Omental fat pad (tissue), 4 donors: ENCODE data around the gene LIMK2. TPM values are rescaled to one million over a fixed set of nuclear protein-coding genes. Genes with fewer than 3 reads are reported as not detected.
"Not testable (repeated sequence)": the region's sequence is repeated elsewhere in the genome, so short reads cannot be mapped to it uniquely, and the experiment has no call there.

ENCODE experiments used
- ATAC-seq: fragments of 150-250 bp; one replicate; pipeline ENCODE4 v1.9.1; 2016; ENCODE audit warnings: mild to moderate bottlenecking, moderate library complexity; ENCODE audit not compliant: low FRiP score
- DNase-seq: peaks from one replicate; pipeline ENCODE4 v3.0.0-alpha.2; 2019; ENCODE audit warnings: low spot score
- total RNA-seq, 4 donors: library from RNA; depleted of rRNA; stranded (reverse); fragments of >200 nt; gene quantifications; one replicate each; pipeline ENCODE4 v1.1.0, GENCODE V29; 2016
- TF ChIP-seq, protein P1 (sequence below), 3 donors: fragments of 450-650 bp; IDR thresholded peaks; one replicate each; pipeline ENCODE4 v1.5.1; 2016 to 2017; ENCODE audit warnings: antibody characterized with exemption in 3 of 3, mild to moderate bottlenecking in 3 of 3, moderate library complexity in 2 of 3

Gene LIMK2
- total RNA-seq, result 10 to 100 TPM; 32.0 to 66.2 (median 40.7) TPM

GRCh38 chr22:31211862-31212730 is at the start of gene LIMK2:
LIMK2 (plus strand) TSS chr22:31212298; CDS start chr22:31212409, 111 bp downstream.
- peak; percentile 94 for DNase-seq
- TF ChIP-seq, protein P1, sequence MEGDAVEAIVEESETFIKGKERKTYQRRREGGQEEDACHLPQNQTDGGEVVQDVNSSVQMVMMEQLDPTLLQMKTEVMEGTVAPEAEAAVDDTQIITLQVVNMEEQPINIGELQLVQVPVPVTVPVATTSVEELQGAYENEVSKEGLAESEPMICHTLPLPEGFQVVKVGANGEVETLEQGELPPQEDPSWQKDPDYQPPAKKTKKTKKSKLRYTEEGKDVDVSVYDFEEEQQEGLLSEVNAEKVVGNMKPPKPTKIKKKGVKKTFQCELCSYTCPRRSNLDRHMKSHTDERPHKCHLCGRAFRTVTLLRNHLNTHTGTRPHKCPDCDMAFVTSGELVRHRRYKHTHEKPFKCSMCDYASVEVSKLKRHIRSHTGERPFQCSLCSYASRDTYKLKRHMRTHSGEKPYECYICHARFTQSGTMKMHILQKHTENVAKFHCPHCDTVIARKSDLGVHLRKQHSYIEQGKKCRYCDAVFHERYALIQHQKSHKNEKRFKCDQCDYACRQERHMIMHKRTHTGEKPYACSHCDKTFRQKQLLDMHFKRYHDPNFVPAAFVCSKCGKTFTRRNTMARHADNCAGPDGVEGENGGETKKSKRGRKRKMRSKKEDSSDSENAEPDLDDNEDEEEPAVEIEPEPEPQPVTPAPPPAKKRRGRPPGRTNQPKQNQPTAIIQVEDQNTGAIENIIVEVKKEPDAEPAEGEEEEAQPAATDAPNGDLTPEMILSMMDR (IDR thresholded peaks at IDR 0.05), result peak in 1 of 3 donors; percentile 39
- peak; percentile 96 for ATAC-seq

DNA sequence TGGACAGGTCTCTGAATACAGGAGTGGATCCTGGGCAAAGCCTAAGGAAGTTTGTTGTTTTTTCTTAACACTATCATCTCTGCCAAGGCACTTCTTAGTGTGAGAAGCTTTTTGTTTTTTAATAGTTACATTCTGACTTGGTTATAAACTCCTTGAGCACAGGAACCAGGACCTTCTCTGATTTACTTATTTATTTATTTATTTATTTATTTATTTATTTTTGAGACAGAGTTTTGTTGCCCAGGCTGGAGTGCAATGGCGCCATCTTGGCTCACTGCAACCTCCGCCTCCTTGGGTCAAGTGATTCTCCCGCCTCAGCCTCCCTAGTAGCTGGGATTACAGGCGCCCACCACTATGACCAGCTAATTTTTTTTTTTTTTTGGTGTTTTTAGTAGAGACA is 41.1 kb upstream of the LIMK2 start:
- no peak for ATAC-seq
- no peak for DNase-seq
- TF ChIP-seq, protein P1 (IDR thresholded peaks at IDR 0.05), result no peak

GRCh38 chr22:31171734-31172133 is 40.4 kb upstream of the LIMK2 start:
- not testable (repeated sequence) for DNase-seq, ATAC-seq

DNA sequence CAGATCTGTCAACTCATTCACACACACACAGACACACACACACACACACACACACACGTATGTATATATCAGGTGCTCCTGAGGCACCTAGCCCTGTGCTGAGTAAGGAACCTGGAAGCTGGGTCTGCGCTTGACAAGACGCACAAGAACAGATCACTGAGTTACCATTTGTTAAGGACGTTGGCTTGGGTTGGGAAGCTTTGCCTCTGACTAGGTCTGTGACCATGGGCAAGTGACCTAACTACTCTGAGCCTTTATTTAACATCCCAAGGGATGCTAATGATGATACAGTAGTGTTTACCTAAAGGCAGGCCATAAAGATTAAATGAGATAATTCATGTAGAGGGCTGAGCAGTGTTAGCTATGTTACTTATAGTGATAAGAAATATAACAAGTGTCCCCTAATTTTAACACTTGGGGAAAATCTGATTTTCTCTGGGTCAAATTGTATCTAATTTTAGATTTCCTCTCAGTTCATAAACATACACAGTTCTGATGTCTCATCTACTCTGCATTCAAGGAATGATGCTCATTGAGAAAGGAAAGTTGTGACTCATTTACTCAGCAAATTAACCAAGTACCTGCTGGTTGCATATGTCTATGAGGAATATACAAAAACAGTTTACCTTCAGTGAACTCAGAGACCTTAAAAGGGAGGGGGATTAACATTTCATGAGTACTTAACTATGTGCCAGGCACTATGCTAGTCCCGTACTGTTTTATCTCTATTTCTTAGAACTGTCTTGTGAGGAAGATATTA is 38.5 kb upstream of the LIMK2 start:
- TF ChIP-seq, protein P1 (IDR thresholded peaks at IDR 0.05), result no peak
- peak; percentile 71 for ATAC-seq
- no peak for DNase-seq

DNA sequence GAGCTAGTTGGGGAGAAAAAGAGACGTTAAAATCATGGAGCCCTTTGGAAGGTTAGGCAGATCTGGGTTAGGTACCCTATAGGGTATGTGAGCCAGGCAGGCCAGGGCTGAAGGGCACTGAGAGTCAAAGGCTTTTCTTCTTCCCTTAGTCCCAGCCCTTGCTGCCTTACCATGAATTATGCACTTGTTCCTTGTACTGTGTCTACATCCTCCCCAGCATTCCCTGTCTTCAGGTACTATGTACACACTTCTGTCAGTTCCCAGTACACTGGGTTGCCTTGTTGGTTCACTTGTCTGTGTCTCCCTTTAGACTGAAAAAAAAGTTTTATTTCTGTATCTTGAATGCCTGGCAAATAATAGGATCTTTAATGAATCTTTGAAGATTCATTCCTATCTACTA is 35.2 kb upstream of the LIMK2 start:
- TF ChIP-seq, protein P1 (IDR thresholded peaks at IDR 0.05), result no peak
- ATAC-seq (no peak), DNase-seq (no peak)

- TF ChIP-seq, protein P1 (IDR thresholded peaks at IDR 0.05), result no peak
- no peak for ATAC-seq
- DNase-seq, result no peak
Measured at GRCh38 chr22:31177420-31178162, 34.5 kb upstream of the LIMK2 start.

DNA sequence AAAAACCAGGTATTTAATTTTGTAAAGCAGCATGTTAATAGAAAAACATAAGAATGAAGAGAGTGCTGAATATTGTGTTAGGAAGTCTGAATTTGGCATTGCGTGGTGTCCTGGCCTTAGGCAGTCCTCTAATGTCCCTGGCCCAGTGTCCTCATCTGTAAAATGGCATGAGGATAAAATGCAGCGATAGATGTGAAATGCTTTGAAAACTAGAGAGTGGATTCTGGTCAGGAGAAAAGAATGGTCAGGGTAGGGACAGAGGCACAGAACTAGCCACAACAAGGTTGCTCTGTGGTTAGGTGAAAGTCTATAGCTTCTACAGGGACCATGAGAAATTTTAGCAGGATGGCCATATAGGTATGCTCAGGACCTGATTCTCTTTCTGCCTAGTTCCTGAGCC is 33.2 kb upstream of the LIMK2 start:
- TF ChIP-seq, protein P1 (IDR thresholded peaks at IDR 0.05), result no peak
- no peak for DNase-seq
- no peak for ATAC-seq
